Lower leg skin (tissue), 4 donors: Measurements from ENCODE around the gene CBX2. TPM values are rescaled to one million over a fixed set of nuclear protein-coding genes. Genes with fewer than 3 reads are reported as not detected.

ENCODE experiments used
- DNase-seq, 2 donors: peaks; one replicate each; pipeline ENCODE4 v3.0.0-alpha.2; 2019; ENCODE audit warnings: low spot score in 2 of 2
- H3K4me3 ChIP-seq: fragments of 200-600 bp; sonication (generic); 2 replicates; pipeline ENCODE4 v1.5.1; 2017; ENCODE audit warnings: mild to moderate bottlenecking, low read depth; ENCODE audit not compliant: poor library complexity, severe bottlenecking
- POLR2A ChIP-seq, 2 donors: fragments of 450-650 bp; IDR thresholded peaks; one replicate each; pipeline ENCODE4 v1.6.1; 2016 to 2017; ENCODE audit warnings: antibody characterized with exemption in 2 of 2, mild to moderate bottlenecking in 1 of 2, moderate library complexity in 1 of 2
- WGBS, 2 donors: methylation state at CpG; one replicate each; pipeline ENCODE4 v1.1.5; 2018; 5-methylcytosine and 5-hydroxymethylcytosine counted together
- intact Hi-C: fragments of 100-400 bp; cut with DNase I; formaldehyde crosslinking; loops from one replicate; pipeline ENCODE4 v1.15.0; 2023; ENCODE audit warnings: low total_unique reads
- total RNA-seq, 4 donors: library from RNA; depleted of rRNA; stranded (reverse); fragments of >200 nt; gene quantifications; one replicate each; pipeline ENCODE4 v1.1.0, GENCODE V29; 2016
- TF ChIP-seq, protein P1 (sequence below), 3 donors: fragments of 450-650 bp; IDR thresholded peaks; one replicate each; pipeline ENCODE4 v1.5.1; 2016; ENCODE audit warnings: antibody characterized with exemption in 3 of 3, mild to moderate bottlenecking in 3 of 3, moderate library complexity in 2 of 3

CBX2 gene
- total RNA-seq, 4 donors from 2014 or later, result 1.9 to 3.8 (median 3.1) TPM

DNA sequence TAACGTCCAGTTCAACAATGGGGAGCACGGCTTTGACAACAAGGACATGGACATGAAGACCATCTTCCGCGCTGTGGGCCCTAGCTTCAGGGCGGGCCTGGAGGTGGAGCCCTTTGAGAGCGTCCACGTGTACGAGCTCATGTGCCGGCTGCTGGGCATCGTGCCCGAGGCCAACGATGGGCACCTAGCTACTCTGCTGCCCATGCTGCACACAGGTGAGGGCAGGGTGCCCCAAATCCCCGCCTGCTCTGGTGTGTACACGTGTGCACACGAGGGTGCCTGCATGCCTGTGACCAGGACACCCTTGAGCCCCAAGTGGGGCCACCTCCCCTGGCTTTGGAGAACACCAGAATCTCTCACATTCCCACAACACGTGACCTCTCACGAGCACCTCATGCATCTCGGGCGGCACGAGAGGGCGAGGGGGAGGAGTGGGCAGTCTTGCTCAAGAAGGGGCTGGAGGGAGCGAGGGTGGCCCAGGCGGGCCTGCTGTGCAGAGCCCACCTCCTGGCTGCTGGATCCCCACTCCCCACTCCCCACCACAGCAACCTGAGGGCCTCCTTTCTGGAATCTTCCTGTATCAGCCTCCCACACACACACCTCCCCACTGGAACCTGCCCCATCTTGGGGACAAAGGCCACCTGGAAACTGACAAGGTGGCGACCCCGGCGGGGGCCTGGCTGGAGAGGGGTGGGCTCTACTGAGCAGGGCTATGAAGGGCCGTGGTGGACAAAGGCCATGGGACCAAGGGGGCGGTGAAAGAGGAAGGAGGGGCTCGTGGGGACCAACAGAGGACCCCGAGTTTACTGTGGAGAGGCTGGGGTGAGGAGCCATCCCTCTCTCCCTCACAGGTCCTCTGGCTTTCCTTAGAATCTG lies 40.7 kb upstream of the CBX2 start:
- intact Hi-C loops, result no loop called here
- DNase-seq, result no peak
- no peak overlapping the region for H3K4me3 ChIP-seq
- WGBS, 2 donors, result 86 to 92% methylated on average over 26 to 28 of the region's 30 CpGs
- no peak for TF ChIP-seq POLR2A (IDR thresholded peaks at IDR 0.05)
- TF ChIP-seq, protein P1, sequence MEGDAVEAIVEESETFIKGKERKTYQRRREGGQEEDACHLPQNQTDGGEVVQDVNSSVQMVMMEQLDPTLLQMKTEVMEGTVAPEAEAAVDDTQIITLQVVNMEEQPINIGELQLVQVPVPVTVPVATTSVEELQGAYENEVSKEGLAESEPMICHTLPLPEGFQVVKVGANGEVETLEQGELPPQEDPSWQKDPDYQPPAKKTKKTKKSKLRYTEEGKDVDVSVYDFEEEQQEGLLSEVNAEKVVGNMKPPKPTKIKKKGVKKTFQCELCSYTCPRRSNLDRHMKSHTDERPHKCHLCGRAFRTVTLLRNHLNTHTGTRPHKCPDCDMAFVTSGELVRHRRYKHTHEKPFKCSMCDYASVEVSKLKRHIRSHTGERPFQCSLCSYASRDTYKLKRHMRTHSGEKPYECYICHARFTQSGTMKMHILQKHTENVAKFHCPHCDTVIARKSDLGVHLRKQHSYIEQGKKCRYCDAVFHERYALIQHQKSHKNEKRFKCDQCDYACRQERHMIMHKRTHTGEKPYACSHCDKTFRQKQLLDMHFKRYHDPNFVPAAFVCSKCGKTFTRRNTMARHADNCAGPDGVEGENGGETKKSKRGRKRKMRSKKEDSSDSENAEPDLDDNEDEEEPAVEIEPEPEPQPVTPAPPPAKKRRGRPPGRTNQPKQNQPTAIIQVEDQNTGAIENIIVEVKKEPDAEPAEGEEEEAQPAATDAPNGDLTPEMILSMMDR (IDR thresholded peaks at IDR 0.05), result no peak

GRCh38 chr17:79737922-79738578 lies 39.9 kb upstream of the CBX2 start:
- intact Hi-C loops, result no loop called here
- no peak overlapping the region for H3K4me3 ChIP-seq
- 84 to 91% methylated on average over 13 to 17 of the region's 17 CpGs for WGBS, 2 donors
- TF ChIP-seq POLR2A (IDR thresholded peaks at IDR 0.05), result no peak
- TF ChIP-seq, protein P1 (IDR thresholded peaks at IDR 0.05), result no peak
- DNase-seq, result no peak

GRCh38 chr17:79738643-79739042 lies 39.3 kb upstream of the CBX2 start:
- intact Hi-C loops, result no loop called here
- no peak for TF ChIP-seq POLR2A (IDR thresholded peaks at IDR 0.05)
- TF ChIP-seq, protein P1 (IDR thresholded peaks at IDR 0.05), result no peak
- 71 to 74% methylated on average over 14 of the region's 14 CpGs for WGBS, 2 donors
- DNase-seq, result no peak
- no peak overlapping the region for H3K4me3 ChIP-seq

- no peak for TF ChIP-seq POLR2A (IDR thresholded peaks at IDR 0.05)
- TF ChIP-seq, protein P1 (IDR thresholded peaks at IDR 0.05), result no peak
- no peak for DNase-seq
- H3K4me3 ChIP-seq, result no peak overlapping the region
- intact Hi-C loops, result loop anchor here (5.0 kb wide), 1 partner anchor 253 kb away; no protein-coding TSS in a partner anchor
- WGBS, 2 donors, result 79 to 80% methylated on average over 28 of the region's 28 CpGs
Measured at GRCh38 chr17:79739148-79740062, 38.5 kb upstream of the CBX2 start.

- no peak for TF ChIP-seq POLR2A (IDR thresholded peaks at IDR 0.05)
- TF ChIP-seq, protein P1 (IDR thresholded peaks at IDR 0.05), result no peak
- intact Hi-C loops, result loop anchor here (5.0 kb wide), 1 partner anchor 252 kb away; no protein-coding TSS in a partner anchor
- H3K4me3 ChIP-seq, result no peak overlapping the region
- no peak for DNase-seq
- 41 to 54% methylated on average over 8 of the region's 8 CpGs for WGBS, 2 donors
Measured at GRCh38 chr17:79740413-79740812, 37.5 kb upstream of the CBX2 start.
